ENCODE data around the gene KRTAP10-12. TPM values are rescaled to one million over a fixed set of nuclear protein-coding genes. Genes with fewer than 3 reads are reported as not detected.

The KRTAP10-12 gene
- total and polyA plus RNA-seq, 2 of the 13 experiments (the other 11 are each of a cell fraction or from before 2014, with no cell fraction given), result not detected

DNA sequence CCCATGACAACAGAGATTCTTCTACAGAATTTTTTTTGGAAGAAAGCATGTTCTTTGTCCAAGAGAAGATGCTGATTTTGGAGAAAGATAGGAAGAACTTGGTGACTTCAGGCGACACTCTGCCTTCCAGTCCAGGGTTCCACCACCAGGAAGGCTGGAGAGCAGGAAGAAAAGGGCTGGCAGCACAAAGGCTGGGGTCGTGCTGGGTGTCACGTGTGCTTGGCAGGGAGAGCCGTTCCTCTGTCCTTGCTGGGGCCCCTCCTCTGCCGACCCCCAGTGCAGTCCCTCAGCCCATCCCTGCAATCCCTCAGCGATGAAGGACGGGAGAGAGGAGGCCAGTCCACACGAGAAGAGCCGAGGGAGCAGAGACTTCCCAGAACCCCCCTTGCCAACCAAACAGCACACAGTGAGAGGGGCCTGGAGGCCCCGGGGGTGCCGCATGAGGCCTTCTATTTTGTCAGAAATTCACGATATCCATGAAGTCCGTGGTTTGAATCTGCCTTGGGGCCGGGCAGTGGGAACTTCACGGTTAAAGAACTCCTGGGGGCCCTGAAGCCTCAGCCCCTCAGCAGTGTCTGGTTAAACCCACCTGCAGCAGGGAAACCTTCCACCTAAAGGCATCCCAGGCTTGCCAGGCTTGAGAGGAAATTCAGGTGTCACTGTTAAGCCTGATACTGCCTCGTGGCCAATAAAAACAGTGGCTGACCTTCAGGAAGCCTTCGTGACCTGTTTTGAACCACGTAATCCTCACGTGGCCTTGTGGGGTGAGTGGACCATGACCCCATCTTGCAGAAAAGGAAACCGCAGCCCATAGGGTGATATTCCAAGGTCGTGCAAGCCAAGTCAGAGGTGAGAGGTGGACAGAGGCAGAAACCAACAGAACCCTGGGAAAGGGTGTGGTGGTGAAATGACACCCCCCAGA is 3.4 kb downstream of the KRTAP10-12 start:
- ChIA-PET POLR2A (no interaction called here), CTCF (ENCODE audit: low intra/inter-chr PET ratio, low total read pairs) (no interaction called here)
- Histone ChIP-seq H3K4me3 (replicated peaks in 1 of 3; ENCODE audit: insufficient read depth in 1 of 3, low read depth in 2 of 3, low read length in 3 of 3) (peak overlapping the region in 1 of 3 experiments; percentile 13; a peak in 1 of 6 replicates), H3K9me3 (ENCODE audit: low read length) (no peaks in the 10 kb centered on the region), H3K9ac (ENCODE audit: insufficient read depth, low read depth, low read length) (no peak overlapping the region), H3K4me1 (ENCODE audit: insufficient read depth, low read length) (peaks cover 90% of the 10 kb centered on the region), H3K27me3 (ENCODE audit: control insufficient read depth in 1 of 2, insufficient read depth in 2 of 2, low read length in 2 of 2) (peaks cover 5 to 16% of the 10 kb centered on the region in 2 experiments; a peak in 3 of 5 replicates), H3K4me2 (ENCODE audit: low read depth, low read length) (peak overlapping the region; percentile 60), H3K79me2 (ENCODE audit: insufficient read depth, low read length) (no peaks in the 10 kb centered on the region), H4K20me1 (ENCODE audit: insufficient read depth, low read length) (no peaks in the 10 kb centered on the region), H3K27ac (ENCODE audit: extremely low read length, insufficient read depth, low read length) (peak overlapping the region; percentile 45), H2AFZ (ENCODE audit: low read length) (no peak overlapping the region), H3K36me3 (replicated peaks in 1 of 2; ENCODE audit: control insufficient read depth in 1 of 2, insufficient read depth in 2 of 2, low read length in 2 of 2) (no peaks in the 10 kb centered on the region)
- in situ Hi-C loops (cut with HindIII; ENCODE audit: extremely low pct_ligation_motif_present, low pct_unique_long_range_greater_than_20kb) (no loop called here), intact Hi-C loops (cut with micrococcal nuclease; ENCODE audit: unreplicated experiment) (loop anchor here (5.0 kb wide), 1 partner anchor 37 kb away; no protein-coding TSS in a partner anchor)
- peak; percentile 32 for DNase-seq (ENCODE audit: low spot score)
- 19% methylated on average over 5 of the region's 21 CpGs for WGBS (ENCODE audit: low lambda C conversion rate)
- ATAC-seq, result no peak
- BruUV-seq (replicated peaks), result no TSS peak
- FAIRE-seq, result peak; percentile 43
- TF ChIP-seq CREB3 (CRISPR knock-in tag; IDR thresholded peaks at IDR 0.05) (no peak), CCDC6 (CRISPR knock-in tag; IDR thresholded peaks at IDR 0.05) (no peak; the same call in 1 of the 2 replicates), SMAD3 (CRISPR knock-in tag; IDR thresholded peaks at IDR 0.05) (peak; percentile 72; the same call in 1 of the 2 replicates), HNRNPH1 (optimal IDR thresholded peaks at IDR 0.05; ENCODE audit: low read depth, low read length) (no peak), ZBTB25 (CRISPR knock-in tag; IDR thresholded peaks at IDR 0.05) (no peak), ZNF138 (CRISPR knock-in tag; IDR thresholded peaks at IDR 0.05; ENCODE audit: low read depth) (no peak), TSC22D2 (CRISPR knock-in tag; IDR thresholded peaks at IDR 0.05; ENCODE audit: borderline replicate concordance) (no peak), ZNF180 (CRISPR knock-in tag; IDR thresholded peaks at IDR 0.05; ENCODE audit: borderline replicate concordance, low read depth) (no peak), GLI4 (CRISPR knock-in tag; IDR thresholded peaks at IDR 0.05; ENCODE audit: borderline replicate concordance) (no peak), HOXD1 (CRISPR knock-in tag; IDR thresholded peaks at IDR 0.05) (no peak), FOXP4 (CRISPR knock-in tag; IDR thresholded peaks at IDR 0.05) (peak; percentile 46; the same call in 1 of the 2 replicates), ZNF589 (CRISPR knock-in tag; conservative IDR thresholded peaks at IDR 0.05) (no peak), RNF219 (CRISPR knock-in tag; IDR thresholded peaks at IDR 0.05) (no peak)
- TF ChIP-seq, protein P1, sequence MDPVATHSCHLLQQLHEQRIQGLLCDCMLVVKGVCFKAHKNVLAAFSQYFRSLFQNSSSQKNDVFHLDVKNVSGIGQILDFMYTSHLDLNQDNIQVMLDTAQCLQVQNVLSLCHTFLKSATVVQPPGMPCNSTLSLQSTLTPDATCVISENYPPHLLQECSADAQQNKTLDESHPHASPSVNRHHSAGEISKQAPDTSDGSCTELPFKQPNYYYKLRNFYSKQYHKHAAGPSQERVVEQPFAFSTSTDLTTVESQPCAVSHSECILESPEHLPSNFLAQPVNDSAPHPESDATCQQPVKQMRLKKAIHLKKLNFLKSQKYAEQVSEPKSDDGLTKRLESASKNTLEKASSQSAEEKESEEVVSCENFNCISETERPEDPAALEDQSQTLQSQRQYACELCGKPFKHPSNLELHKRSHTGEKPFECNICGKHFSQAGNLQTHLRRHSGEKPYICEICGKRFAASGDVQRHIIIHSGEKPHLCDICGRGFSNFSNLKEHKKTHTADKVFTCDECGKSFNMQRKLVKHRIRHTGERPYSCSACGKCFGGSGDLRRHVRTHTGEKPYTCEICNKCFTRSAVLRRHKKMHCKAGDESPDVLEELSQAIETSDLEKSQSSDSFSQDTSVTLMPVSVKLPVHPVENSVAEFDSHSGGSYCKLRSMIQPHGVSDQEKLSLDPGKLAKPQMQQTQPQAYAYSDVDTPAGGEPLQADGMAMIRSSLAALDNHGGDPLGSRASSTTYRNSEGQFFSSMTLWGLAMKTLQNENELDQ (CRISPR knock-in tag; IDR thresholded peaks at IDR 0.05; ENCODE audit: borderline replicate concordance), result no peak
